Activated CD8-positive, alpha-beta memory T cell treated with anti-CD3 and anti-CD28 coated beads, Interleukin-2, amount 10 ng/mL, durations not matched to agents 7 days and 5 days (primary cell): ENCODE results near the gene SLC16A3. TPM values are rescaled to one million over a fixed set of nuclear protein-coding genes. Genes with fewer than 3 reads are reported as not detected.

Source experiments
- ATAC-seq: fragments of 150-1000 bp; cut with Tn5 transposase; one replicate; pipeline ENCODE4 v1.10.0; 2021; ENCODE audit warnings: moderate library complexity
- CTCF ChIA-PET: fragments of 350-600 bp; sonication (Branson Sonifier 250); formaldehyde crosslinking; loops from one replicate; lab custom pipeline; 2021; ENCODE audit warnings: antibody characterized with exemption; lab: Charles Lee
- DNase-seq: peaks from one replicate; pipeline ENCODE4 v3.0.0-alpha.2; 2020
- H3K27ac Mint-ChIP-seq: one replicate; pipeline ENCODE4 v1.8.0; 2021; ENCODE audit warnings: mild to moderate bottlenecking, mixed read lengths
- H3K27me3 Mint-ChIP-seq: one replicate; pipeline ENCODE4 v1.8.0; 2021; ENCODE audit warnings: mixed read lengths
- H3K36me3 Mint-ChIP-seq: one replicate; pipeline ENCODE4 v1.8.0; 2021; ENCODE audit warnings: mild to moderate bottlenecking, mixed read lengths
- H3K4me1 Mint-ChIP-seq: one replicate; pipeline ENCODE4 v1.8.0; 2021; ENCODE audit warnings: mixed read lengths
- H3K4me3 Mint-ChIP-seq: one replicate; pipeline ENCODE4 v1.8.0; 2021; ENCODE audit warnings: mild to moderate bottlenecking, moderate library complexity, mixed read lengths
- H3K9me3 Mint-ChIP-seq: one replicate; pipeline ENCODE4 v1.8.0; 2022; ENCODE audit warnings: low read depth, mixed read lengths
- total RNA-seq, 2 experiments: library from RNA; stranded (reverse); gene quantifications; one replicate each; pipeline ENCODE4 v1.2.3, GENCODE V29; 2021

Gene SLC16A3
- total RNA-seq, 2 experiments from 2014 or later = 119 to 148 TPM

- CTCF ChIA-PET = interaction anchor here (1.0 to 1.3 kb wide), 5 partner anchors 18 to 77 kb away, joined by 3 to 5 read pairs (median 3); partner anchors contain the start of gene CD7
- DNase-seq = no peak
- no peak for ATAC-seq
- peak overlapping the region; percentile 66 for H3K27ac Mint-ChIP-seq
- peaks cover 40% of the 10 kb centered on the region for H3K36me3 Mint-ChIP-seq
- H3K27me3 Mint-ChIP-seq = no peaks in the 10 kb centered on the region
- H3K4me3 Mint-ChIP-seq = no peak overlapping the region
- no peaks in the 10 kb centered on the region for H3K9me3 Mint-ChIP-seq
- H3K4me1 Mint-ChIP-seq = peaks cover 36% of the 10 kb centered on the region
Measured at GRCh38 chr17:82243648-82244412, 15.0 kb downstream of the SLC16A3 start.

- no peak overlapping the region for H3K4me3 Mint-ChIP-seq
Measured at GRCh38 chr17:82244413-82245133, 15.7 kb downstream of the SLC16A3 start.

GRCh38 chr17:82245134-82246039 is 16.5 kb downstream of the SLC16A3 start:
- H3K27me3 Mint-ChIP-seq = no peaks in the 10 kb centered on the region
- H3K4me3 Mint-ChIP-seq = no peak overlapping the region
- no peak overlapping the region for H3K27ac Mint-ChIP-seq
- no peak for ATAC-seq
- CTCF ChIA-PET = interaction anchor here (1.0 to 3.0 kb wide), 5 partner anchors 10 to 72 kb away, joined by 3 to 10 read pairs (median 3); partner anchors contain the start of gene CD7
- no peak for DNase-seq
- H3K36me3 Mint-ChIP-seq = peaks cover 44% of the 10 kb centered on the region
- H3K9me3 Mint-ChIP-seq = no peaks in the 10 kb centered on the region
- peaks cover 21% of the 10 kb centered on the region for H3K4me1 Mint-ChIP-seq

More at GRCh38 chr17:82244413-82245133, 15.7 kb downstream of the SLC16A3 start:
- no peak for ATAC-seq
- peak overlapping the region; percentile 66 for H3K27ac Mint-ChIP-seq
- H3K27me3 Mint-ChIP-seq = no peaks in the 10 kb centered on the region
- no peaks in the 10 kb centered on the region for H3K9me3 Mint-ChIP-seq
- CTCF ChIA-PET = interaction anchor here (1.0 to 1.3 kb wide), 4 partner anchors 17 to 73 kb away, joined by 3 to 5 read pairs (median 3); partner anchors contain the start of gene CD7
- peaks cover 30% of the 10 kb centered on the region for H3K4me1 Mint-ChIP-seq
- H3K36me3 Mint-ChIP-seq = peaks cover 42% of the 10 kb centered on the region
- DNase-seq = peak; percentile 59

- Mint-ChIP-seq H3K36me3 (peaks cover 48% of the 10 kb centered on the region), H3K27ac (no peak overlapping the region), H3K9me3 (no peaks in the 10 kb centered on the region), H3K4me3 (no peak overlapping the region), H3K4me1 (peaks cover 15% of the 10 kb centered on the region), H3K27me3 (no peaks in the 10 kb centered on the region)
- CTCF ChIA-PET = interaction anchor here (1.1 to 3.0 kb wide), 2 partner anchors 10 to 57 kb away, joined by 3 to 10 read pairs; no protein-coding TSS in a partner anchor
- DNase-seq (no peak), ATAC-seq (no peak)
Measured at GRCh38 chr17:82246040-82246364, 17.2 kb downstream of the SLC16A3 start.

GRCh38 chr17:82246365-82247181 is 17.7 kb downstream of the SLC16A3 start:
- Mint-ChIP-seq H3K27me3 (no peaks in the 10 kb centered on the region), H3K36me3 (peaks cover 54% of the 10 kb centered on the region), H3K4me1 (peaks cover 11% of the 10 kb centered on the region), H3K9me3 (no peaks in the 10 kb centered on the region), H3K27ac (no peak overlapping the region), H3K4me3 (no peak overlapping the region)
- DNase-seq = no peak
- CTCF ChIA-PET = interaction anchor here (1.1 to 3.0 kb wide), 2 partner anchors 11 to 57 kb away, joined by 3 to 10 read pairs; no protein-coding TSS in a partner anchor
- no peak for ATAC-seq

- no peaks in the 10 kb centered on the region for H3K9me3 Mint-ChIP-seq
- no peak overlapping the region for H3K4me3 Mint-ChIP-seq
- DNase-seq (no peak), ATAC-seq (no peak)
- peaks cover 61% of the 10 kb centered on the region for H3K36me3 Mint-ChIP-seq
- H3K4me1 Mint-ChIP-seq = peaks cover 9% of the 10 kb centered on the region
- no peaks in the 10 kb centered on the region for H3K27me3 Mint-ChIP-seq
- CTCF ChIA-PET = interaction anchor here (3.0 kb wide), 1 partner anchor 11 kb away, joined by 10 read pairs; no protein-coding TSS in a partner anchor
- H3K27ac Mint-ChIP-seq = peak overlapping the region; percentile 22
Measured at GRCh38 chr17:82247182-82247823, 18.5 kb downstream of the SLC16A3 start.

GRCh38 chr17:82247856-82248671 is 19.2 kb downstream of the SLC16A3 start:
- DNase-seq (no peak), ATAC-seq (no peak)
- Mint-ChIP-seq H3K36me3 (peaks cover 65% of the 10 kb centered on the region), H3K27ac (no peak overlapping the region), H3K4me1 (peaks cover 8% of the 10 kb centered on the region), H3K4me3 (no peak overlapping the region), H3K27me3 (no peaks in the 10 kb centered on the region), H3K9me3 (no peaks in the 10 kb centered on the region)
- CTCF ChIA-PET = interaction anchor here (3.0 kb wide), 1 partner anchor 12 kb away, joined by 10 read pairs; no protein-coding TSS in a partner anchor

- Mint-ChIP-seq H3K27me3 (no peaks in the 10 kb centered on the region), H3K4me3 (no peak overlapping the region), H3K9me3 (no peaks in the 10 kb centered on the region), H3K36me3 (peaks cover 64% of the 10 kb centered on the region), H3K27ac (no peak overlapping the region), H3K4me1 (peaks cover 8% of the 10 kb centered on the region)
- ATAC-seq (no peak), DNase-seq (no peak)
- CTCF ChIA-PET = no interaction called here
Measured at GRCh38 chr17:82248815-82249674, 20.2 kb downstream of the SLC16A3 start.

- no peak for ATAC-seq
- Mint-ChIP-seq H3K27me3 (no peaks in the 10 kb centered on the region), H3K4me3 (no peak overlapping the region), H3K36me3 (peaks cover 56% of the 10 kb centered on the region), H3K9me3 (no peaks in the 10 kb centered on the region), H3K27ac (no peak overlapping the region), H3K4me1 (peaks cover 8% of the 10 kb centered on the region)
- DNase-seq = no peak
- CTCF ChIA-PET = interaction anchor here (1.1 kb wide), 1 partner anchor 11 kb away, joined by 3 read pairs; no protein-coding TSS in a partner anchor
Measured at GRCh38 chr17:82249896-82250581, 21.2 kb downstream of the SLC16A3 start.

- CTCF ChIA-PET = interaction anchor here (1.1 kb wide), 1 partner anchor 12 kb away, joined by 3 read pairs; no protein-coding TSS in a partner anchor
- H3K4me3 Mint-ChIP-seq = no peak overlapping the region
- ATAC-seq = no peak
- no peak for DNase-seq
- H3K9me3 Mint-ChIP-seq = no peaks in the 10 kb centered on the region
- peaks cover 8% of the 10 kb centered on the region for H3K4me1 Mint-ChIP-seq
- H3K36me3 Mint-ChIP-seq = peaks cover 61% of the 10 kb centered on the region
- peak overlapping the region; percentile 14 for H3K27ac Mint-ChIP-seq
- H3K27me3 Mint-ChIP-seq = no peaks in the 10 kb centered on the region
Measured at GRCh38 chr17:82250868-82251500, 22.1 kb downstream of the SLC16A3 start.
